H54 (cell line): ENCODE measurements around the gene SNED1.
A peak's percentile ranks its signal among the peaks of the same experiment; 100 is the strongest.
"Not testable (repeated sequence)": the region's sequence is repeated elsewhere in the genome, so short reads cannot be mapped to it uniquely, and the experiment has no call there.

Source experiments
- DNase-seq: peaks from one replicate; pipeline ENCODE4 v3.0.0; 2011; ENCODE audit warnings: low spot score, mixed read lengths; ENCODE audit not compliant: insufficient read length
- FAIRE-seq: peaks from 3 replicates; lab custom pipeline; 2011; peaks lifted over from hg19 to GRCh38; lab: Jason Lieb, UNC
- POLR2A ChIP-seq: IDR thresholded peaks from 2 replicates; pipeline ENCODE4 v1.6.1; 2011; ENCODE audit warnings: low read depth, mild to moderate bottlenecking, low read length

The SNED1 gene

GRCh38 chr2:241102239-241102803 lies 103.9 kb downstream of the SNED1 start, which contains the start of gene MTERF4:
Gene MTERF4, minus strand, starts transcription at chr2:241102287. Its CDS starts 14 bp downstream, at chr2:241102273.
- TF ChIP-seq POLR2A, result peak; percentile 75
- FAIRE-seq (no peak), DNase-seq (peak; percentile 85)

DNA sequence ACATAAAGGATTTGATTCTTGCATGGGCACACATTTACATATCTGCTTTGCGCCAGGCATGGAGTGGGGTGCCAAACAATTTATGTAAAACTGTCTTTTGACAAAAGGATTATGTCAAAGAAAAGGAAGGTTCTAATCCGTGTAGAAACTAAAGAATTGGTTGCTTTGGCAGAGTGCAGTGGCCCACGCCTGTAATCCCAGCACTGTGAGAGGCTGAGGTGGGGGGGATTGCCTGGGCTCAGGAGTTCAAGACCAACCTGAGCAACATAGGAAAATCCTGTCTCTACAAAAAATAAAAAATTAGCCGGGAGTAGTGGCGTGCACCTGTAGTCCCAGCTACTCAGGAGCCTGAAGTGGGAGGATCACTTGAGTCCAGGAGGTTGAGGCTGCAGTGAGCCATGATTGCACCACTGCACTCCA lies 104.8 kb downstream of the SNED1 start:
- FAIRE-seq, result no peak
- no peak for TF ChIP-seq POLR2A
- DNase-seq, result no peak

- not testable (repeated sequence) for FAIRE-seq
These were observed 106.2 kb downstream of the SNED1 start for GRCh38 chr2:241104611-241105010.

DNA sequence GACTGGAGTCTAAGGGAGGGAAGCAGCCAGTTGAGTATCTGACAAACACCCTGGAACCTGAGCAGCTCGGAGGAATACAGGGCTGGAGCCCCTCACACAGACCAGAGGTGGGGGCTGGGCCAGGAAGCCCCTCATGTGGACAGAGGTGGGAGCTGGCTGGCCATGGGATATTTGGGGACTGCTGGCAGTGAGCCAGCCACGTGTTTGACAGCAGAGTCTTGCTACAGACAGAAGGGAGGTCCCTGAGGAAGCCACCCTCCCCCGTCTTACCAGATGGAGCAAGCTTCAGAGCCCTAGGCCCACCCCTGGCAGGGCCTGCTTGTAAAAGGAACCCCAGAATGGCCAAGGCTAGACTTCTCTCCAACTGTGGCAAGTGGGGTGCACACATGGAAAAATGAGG lies 107.2 kb downstream of the SNED1 start:
- DNase-seq (no peak), FAIRE-seq (no peak)
- no peak for TF ChIP-seq POLR2A

More at GRCh38 chr2:241104611-241105010, 106.2 kb downstream of the SNED1 start:
- DNase-seq, result not testable (repeated sequence)

DNA sequence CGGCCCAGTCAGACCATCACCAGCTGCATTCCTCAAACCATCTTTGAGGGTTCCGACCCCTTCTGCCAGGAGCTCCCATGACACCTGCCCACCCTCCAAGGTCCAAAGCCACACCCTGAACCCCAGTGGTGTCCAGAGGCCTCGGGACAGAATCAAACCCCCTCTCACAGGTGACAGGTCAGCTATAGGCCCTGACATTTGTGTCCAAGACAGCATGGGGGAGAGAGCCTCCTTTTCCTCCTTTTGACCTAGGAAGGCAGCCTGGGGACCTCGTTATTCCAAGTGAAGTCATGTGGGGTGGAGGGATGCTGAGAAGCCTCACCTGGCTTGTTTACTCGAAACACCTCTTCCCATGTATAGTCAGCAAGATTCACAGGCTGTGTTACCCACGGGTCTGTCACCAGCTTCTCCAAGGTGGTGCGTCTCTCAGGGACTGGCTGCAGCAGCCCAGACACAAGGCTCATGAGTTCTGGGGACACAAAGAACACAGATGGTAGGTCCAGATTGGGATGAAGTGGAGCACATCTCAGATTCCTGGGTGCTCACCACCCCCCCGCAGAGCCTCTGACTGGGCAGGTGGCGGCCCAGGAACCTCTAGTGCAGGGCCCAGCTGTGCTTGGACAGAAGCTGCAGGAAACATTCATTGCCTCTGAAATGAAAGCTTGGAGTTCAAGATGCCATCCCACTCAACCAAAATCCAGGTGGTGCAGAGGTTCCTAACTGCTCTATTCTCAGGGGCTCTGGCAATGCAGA lies 108.8 kb downstream of the SNED1 start:
- TF ChIP-seq POLR2A, result no peak
- no peak for FAIRE-seq
- DNase-seq, result no peak

- DNase-seq (no peak), FAIRE-seq (no peak)
- TF ChIP-seq POLR2A, result no peak
These were observed 110.1 kb downstream of the SNED1 start for GRCh38 chr2:241108271-241109209.

GRCh38 chr2:241109210-241110088 lies 111.0 kb downstream of the SNED1 start:
- FAIRE-seq (no peak), DNase-seq (no peak)
- TF ChIP-seq POLR2A, result no peak

- no peak for TF ChIP-seq POLR2A
- no peak for FAIRE-seq
These were observed 111.7 kb downstream of the SNED1 start for GRCh38 chr2:241110089-241110606.

GRCh38 chr2:241110607-241111439 lies 112.4 kb downstream of the SNED1 start:
- no peak for TF ChIP-seq POLR2A
- DNase-seq (no peak), FAIRE-seq (no peak)

More at GRCh38 chr2:241110089-241110606, 111.7 kb downstream of the SNED1 start:
- DNase-seq, result no peak

- no peak for DNase-seq
- FAIRE-seq, result no peak
- no peak for TF ChIP-seq POLR2A
These were observed 113.0 kb downstream of the SNED1 start for GRCh38 chr2:241111440-241111805.

- FAIRE-seq, result no peak
- TF ChIP-seq POLR2A, result no peak
These were observed 113.6 kb downstream of the SNED1 start for GRCh38 chr2:241112046-241112445.

GRCh38 chr2:241112592-241112991 lies 114.2 kb downstream of the SNED1 start:
- DNase-seq (no peak), FAIRE-seq (no peak)
- no peak for TF ChIP-seq POLR2A

More at GRCh38 chr2:241112046-241112445, 113.6 kb downstream of the SNED1 start:
- no peak for DNase-seq
